Measurements from ENCODE around the gene HS3ST1.

- TF ChIP-seq CTCF (IDR thresholded peaks at IDR 0.05) = no peak
- no peak for TF ChIP-seq POLR2AphosphoS5 (IDR thresholded peaks at IDR 0.05)
- no peak for TF ChIP-seq POLR2A (IDR thresholded peaks at IDR 0.05)
- TF ChIP-seq EP300 (IDR thresholded peaks at IDR 0.05) = no peak
Observed at GRCh38 chr4:11471046-11471441, 42.4 kb upstream of the HS3ST1 start.

Data from suprapubic skin (tissue), 4 donors.